GM18519 (cell line): ENCODE measurements around the gene CACNG6.

ENCODE experiments used
- ATAC-seq: cut with Tn5 transposase; IDR thresholded peaks from one replicate; pipeline ENCODE4 v1.9.1; 2021; ENCODE audit warnings: mild to moderate bottlenecking, moderate library complexity; ENCODE audit not compliant: unreplicated experiment, low FRiP score

The CACNG6 gene

DNA sequence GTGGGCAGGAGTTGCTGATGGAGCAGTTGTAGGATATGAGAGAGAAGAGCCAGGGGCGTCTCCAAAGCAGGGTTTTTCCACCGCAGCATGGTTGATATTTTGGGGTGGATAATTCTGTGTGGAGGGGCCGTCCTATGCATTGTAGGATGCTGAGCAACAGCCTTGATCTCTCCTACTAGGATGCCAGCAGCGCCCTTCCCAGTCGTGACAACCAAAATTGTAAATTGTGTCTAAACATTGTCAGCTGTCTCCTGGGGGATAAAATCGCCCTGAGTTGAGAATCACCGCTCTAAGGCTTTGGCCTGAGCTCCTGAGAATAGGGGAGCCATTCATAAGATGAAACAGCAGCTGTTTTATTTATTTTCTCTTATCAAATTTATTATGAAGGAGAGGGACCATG lies 24.5 kb upstream of the CACNG6 start:
- ATAC-seq: no peak

DNA sequence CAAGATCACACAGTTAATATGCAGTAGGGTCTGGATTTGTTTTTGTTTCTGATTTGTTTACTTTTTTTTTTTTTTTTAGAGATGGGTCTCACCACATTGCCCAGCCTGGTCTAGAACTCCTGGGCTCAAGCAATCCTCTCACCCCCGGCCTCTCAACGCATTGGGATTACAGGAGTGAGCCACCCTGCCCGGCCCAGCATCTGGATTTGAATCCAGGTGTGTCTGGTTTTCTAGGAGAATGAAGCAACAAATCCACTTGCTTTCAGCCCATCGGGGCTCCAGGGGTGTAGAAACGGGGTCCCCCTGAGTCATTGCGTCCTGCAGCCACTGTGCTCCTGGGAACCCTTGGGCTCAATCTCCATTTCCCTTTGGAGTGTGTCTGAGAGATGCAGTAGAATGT lies 22.1 kb upstream of the CACNG6 start:
- no peak for ATAC-seq

DNA sequence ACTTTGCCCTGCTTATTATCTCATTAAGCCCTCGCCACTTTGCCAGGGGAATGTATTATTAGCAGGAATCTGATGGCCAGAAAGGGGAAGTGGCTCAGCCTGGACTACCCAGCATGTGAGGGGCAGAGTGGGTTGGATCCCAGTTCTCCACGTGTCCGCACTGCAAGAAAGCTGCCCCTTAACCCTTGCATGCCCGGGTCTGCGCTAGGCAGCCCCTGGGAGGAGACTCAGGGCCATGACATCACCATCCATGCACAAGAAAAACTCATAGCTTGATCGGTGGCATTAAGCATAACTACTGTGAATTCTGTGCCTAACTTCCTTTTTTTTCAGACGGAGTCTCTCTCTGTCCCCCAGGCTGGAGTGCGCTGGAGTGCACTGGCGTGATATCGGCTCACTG lies 19.8 kb upstream of the CACNG6 start:
- ATAC-seq: no peak

GRCh38 chr19:53977429-53977990 lies 13.9 kb upstream of the CACNG6 start:
- no peak for ATAC-seq

DNA sequence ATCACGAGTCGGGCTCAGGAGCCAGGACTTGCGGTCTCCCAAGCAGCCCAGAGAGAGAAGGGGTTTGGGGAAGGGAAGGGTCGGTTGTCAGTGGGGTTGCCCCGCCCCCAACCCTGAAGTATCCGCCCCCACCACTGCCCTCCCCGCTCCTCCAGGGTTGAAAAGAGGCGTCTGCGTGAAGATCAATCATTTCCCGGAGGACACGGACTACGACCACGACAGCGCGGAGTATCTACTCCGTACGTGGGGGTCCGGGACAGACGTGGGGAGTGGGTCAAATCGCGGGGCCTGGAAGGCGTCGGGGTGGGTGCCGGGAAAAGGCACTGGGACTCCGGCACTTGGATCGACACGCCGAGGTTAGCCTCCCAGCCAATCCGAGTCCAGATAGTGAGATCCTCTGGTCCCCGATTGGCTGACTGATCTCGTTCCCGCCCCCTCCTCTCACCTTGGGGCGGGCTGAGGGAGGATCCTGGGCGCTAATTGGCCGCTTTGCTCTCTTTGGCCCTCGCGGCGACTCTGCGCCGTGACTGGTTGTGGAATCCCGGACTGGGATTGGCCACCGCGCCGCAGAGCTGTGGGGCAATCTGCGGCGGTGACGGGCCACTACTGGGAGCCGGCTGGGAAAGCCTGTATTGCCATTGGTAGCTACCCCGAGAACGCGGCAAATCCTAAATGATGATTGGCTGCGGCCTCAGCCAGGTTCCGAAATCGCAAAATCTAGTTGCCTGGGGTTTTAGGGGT lies 13.3 kb upstream of the CACNG6 start:
- no peak for ATAC-seq

DNA sequence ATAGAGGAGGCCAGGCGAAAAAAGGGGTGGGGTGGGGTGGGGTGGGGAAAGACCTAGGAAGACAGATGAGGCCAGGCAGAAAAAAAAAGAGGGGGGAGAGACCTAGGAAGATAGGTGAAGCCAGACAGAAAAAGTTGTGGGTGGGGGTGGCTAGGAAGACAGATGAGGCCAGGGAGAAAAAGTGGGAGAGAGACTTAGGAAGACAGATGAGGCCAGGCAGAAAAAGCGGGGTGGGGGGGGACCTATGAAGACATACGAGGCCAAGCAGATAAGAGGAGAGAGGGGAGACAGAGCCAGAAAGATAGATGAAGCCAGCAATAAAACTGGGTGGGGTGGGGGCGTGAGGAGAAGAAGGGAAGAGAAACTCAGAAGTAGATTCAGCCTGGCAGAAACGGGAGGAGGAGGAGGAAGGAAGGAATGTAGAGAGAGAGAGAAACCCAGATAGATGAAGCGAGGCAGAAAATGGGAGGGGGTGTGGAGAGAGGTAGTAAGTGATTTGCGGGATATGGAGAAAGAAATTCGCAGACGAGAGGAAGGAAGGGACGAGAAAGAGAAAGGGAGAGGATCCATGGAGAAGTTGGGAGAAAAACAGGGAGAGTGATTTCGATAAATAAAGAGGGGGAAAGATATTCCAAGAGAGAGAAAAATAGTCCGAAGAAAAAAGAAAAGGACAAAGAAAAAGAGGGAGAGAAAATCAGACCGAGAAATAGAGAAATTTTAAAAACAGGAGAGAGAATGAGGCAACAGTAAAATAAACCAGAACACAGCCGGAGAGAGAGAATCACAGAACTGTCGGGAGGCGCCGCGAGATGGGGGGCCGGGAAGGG lies 12.2 kb upstream of the CACNG6 start:
- ATAC-seq: no peak

- no peak for ATAC-seq
Observed at GRCh38 chr19:53980539-53981375, 10.7 kb upstream of the CACNG6 start.

- ATAC-seq: no peak
Observed at GRCh38 chr19:53981376-53981951, 10.0 kb upstream of the CACNG6 start.

- ATAC-seq: no peak
Observed at GRCh38 chr19:53982001-53982451, 9.4 kb upstream of the CACNG6 start.

GRCh38 chr19:53982611-53983010 lies 8.8 kb upstream of the CACNG6 start:
- ATAC-seq: no peak

GRCh38 chr19:53983457-53984289 lies 7.8 kb upstream of the CACNG6 start:
- no peak for ATAC-seq

DNA sequence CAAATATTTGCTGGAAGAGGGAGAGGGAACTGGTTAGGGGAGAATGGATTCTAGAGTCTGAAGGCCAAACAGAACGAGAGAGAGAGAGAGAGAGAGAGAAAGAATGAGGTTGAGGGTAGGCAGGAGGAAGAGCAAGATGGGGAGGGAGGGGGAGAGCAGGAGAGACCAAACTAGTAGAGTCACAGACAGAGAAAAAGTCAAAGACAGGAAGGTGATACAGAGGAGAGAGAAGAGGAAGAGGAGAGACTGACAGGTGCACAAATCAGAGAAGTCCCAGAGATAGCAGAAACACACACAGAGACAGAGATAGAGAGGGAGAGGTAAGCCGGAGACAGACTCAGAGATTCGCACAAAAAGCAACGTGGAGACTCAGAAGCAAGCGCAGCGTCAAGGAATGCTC lies 5.6 kb upstream of the CACNG6 start:
- ATAC-seq: no peak

DNA sequence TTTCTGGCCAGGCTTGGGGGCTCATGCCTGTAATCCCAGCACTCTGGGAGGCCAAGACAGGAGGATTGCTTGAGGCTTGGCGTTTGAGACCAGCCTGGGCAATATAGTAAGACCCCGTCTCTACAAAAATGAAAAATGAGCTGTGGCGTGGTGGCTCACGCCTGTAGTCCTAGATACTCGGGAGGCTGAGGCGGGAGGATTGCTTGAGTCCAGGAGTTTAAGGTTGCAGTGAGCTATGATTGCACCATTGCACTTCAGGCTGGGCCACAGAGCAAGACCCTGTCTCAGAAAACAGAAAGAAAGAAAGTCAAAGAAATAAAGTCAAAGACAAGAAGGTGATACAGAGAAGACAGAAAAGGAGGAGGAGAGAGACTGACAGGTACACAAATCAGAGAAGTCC lies 2.5 kb upstream of the CACNG6 start:
- ATAC-seq: no peak

GRCh38 chr19:53989600-53990533 lies 1.6 kb upstream of the CACNG6 start:
- ATAC-seq: no peak

- ATAC-seq: no peak
Observed at GRCh38 chr19:53992211-53992610, 774 bp downstream of the CACNG6 start.

GRCh38 chr19:53992815-53993214 lies 1.4 kb downstream of the CACNG6 start:
- ATAC-seq: no peak

- ATAC-seq: no peak
Observed at GRCh38 chr19:53993448-53993847, 2.0 kb downstream of the CACNG6 start.

GRCh38 chr19:53994811-53995210 lies 3.4 kb downstream of the CACNG6 start:
- no peak for ATAC-seq
